ENCODE results near the gene ACAP1.

DNA sequence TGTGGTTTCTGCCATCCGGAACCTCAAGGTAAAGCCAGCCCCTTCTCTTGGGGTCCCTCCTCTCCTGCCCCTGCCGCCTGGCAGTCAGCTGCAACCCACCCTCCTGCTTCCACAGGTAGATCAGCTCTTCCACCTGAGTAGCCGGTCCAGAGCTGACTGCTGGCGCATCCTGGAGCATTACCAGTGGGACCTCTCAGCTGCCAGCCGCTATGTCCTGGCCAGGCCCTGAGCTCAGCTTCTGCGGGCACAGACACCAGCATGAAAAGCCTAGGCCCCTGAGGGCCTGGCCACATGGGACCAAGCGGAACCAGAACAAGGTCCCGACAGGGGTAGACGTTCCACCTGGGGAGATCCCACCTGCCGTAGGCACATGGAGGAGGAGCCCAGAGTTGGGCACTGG lies 52.5 kb downstream of the ACAP1 start:
- no peak for TF ChIP-seq RAD21 (IDR thresholded peaks at IDR 0.05; ENCODE audit: low read depth)
- TF ChIP-seq POLR2A (IDR thresholded peaks at IDR 0.05; ENCODE audit: borderline replicate concordance, extremely low read depth, insufficient read depth, insufficient read length): no peak
- TF ChIP-seq, protein P1, sequence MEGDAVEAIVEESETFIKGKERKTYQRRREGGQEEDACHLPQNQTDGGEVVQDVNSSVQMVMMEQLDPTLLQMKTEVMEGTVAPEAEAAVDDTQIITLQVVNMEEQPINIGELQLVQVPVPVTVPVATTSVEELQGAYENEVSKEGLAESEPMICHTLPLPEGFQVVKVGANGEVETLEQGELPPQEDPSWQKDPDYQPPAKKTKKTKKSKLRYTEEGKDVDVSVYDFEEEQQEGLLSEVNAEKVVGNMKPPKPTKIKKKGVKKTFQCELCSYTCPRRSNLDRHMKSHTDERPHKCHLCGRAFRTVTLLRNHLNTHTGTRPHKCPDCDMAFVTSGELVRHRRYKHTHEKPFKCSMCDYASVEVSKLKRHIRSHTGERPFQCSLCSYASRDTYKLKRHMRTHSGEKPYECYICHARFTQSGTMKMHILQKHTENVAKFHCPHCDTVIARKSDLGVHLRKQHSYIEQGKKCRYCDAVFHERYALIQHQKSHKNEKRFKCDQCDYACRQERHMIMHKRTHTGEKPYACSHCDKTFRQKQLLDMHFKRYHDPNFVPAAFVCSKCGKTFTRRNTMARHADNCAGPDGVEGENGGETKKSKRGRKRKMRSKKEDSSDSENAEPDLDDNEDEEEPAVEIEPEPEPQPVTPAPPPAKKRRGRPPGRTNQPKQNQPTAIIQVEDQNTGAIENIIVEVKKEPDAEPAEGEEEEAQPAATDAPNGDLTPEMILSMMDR (IDR thresholded peaks at IDR 0.05 in 2 of 3, conservative IDR thresholded peaks at IDR 0.05 in 1 of 3; ENCODE audit: borderline replicate concordance in 1 of 3, insufficient read depth in 1 of 3, low read depth in 2 of 3, low read length in 2 of 3): no peak
- TF ChIP-seq EZH2phosphoT487 (IDR thresholded peaks at IDR 0.05; ENCODE audit: borderline replicate concordance): no peak
- TF ChIP-seq, protein P2, sequence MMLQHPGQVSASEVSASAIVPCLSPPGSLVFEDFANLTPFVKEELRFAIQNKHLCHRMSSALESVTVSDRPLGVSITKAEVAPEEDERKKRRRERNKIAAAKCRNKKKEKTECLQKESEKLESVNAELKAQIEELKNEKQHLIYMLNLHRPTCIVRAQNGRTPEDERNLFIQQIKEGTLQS (IDR thresholded peaks at IDR 0.05): no peak
- no peak for TF ChIP-seq SP1 (IDR thresholded peaks at IDR 0.05; ENCODE audit: low read depth)
- no peak for TF ChIP-seq POLR2AphosphoS5 (IDR thresholded peaks at IDR 0.05; ENCODE audit: low read depth, low read length)
- no peak for TF ChIP-seq YY1 (IDR thresholded peaks at IDR 0.05; ENCODE audit: extremely low read depth, insufficient replicate concordance, low read depth, low read length)
- TF ChIP-seq EZH2 (IDR thresholded peaks at IDR 0.05): no peak
- TF ChIP-seq, protein P3, sequence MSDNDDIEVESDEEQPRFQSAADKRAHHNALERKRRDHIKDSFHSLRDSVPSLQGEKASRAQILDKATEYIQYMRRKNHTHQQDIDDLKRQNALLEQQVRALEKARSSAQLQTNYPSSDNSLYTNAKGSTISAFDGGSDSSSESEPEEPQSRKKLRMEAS (IDR thresholded peaks at IDR 0.05): no peak
- TF ChIP-seq, protein P4, sequence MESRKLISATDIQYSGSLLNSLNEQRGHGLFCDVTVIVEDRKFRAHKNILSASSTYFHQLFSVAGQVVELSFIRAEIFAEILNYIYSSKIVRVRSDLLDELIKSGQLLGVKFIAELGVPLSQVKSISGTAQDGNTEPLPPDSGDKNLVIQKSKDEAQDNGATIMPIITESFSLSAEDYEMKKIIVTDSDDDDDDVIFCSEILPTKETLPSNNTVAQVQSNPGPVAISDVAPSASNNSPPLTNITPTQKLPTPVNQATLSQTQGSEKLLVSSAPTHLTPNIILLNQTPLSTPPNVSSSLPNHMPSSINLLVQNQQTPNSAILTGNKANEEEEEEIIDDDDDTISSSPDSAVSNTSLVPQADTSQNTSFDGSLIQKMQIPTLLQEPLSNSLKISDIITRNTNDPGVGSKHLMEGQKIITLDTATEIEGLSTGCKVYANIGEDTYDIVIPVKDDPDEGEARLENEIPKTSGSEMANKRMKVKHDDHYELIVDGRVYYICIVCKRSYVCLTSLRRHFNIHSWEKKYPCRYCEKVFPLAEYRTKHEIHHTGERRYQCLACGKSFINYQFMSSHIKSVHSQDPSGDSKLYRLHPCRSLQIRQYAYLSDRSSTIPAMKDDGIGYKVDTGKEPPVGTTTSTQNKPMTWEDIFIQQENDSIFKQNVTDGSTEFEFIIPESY (IDR thresholded peaks at IDR 0.05; ENCODE audit: extremely low read depth, insufficient replicate concordance, low read length): no peak
- no peak for TF ChIP-seq JUND (IDR thresholded peaks at IDR 0.05)
- no peak for TF ChIP-seq TCF7L2 (IDR thresholded peaks at IDR 0.05; ENCODE audit: borderline replicate concordance, extremely low read depth, insufficient read depth, insufficient read length)

All from HCT116 (cell line).